ENCODE data around the gene ZDHHC13.

DNA sequence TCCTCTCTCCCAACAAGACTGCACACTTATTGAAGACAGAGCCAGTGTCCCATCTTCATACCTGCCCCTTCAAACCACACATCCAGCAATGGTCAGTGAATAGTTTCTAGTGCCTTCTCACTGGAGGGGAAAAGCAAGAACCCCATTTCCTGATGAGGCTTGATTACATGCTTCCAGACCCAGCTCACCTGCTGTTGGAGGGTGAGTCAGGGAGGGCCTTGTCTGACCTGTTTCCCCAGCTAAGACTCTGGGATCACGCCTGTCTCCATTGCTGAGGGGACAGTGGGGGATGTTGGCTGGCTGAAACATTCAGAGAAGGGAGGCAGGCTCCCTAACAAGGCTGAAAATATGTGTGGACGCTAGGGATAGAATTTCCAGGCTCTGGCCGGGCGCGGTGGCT, 27.5 kb upstream of the ZDHHC13 start:
- TF ChIP-seq, protein P1, sequence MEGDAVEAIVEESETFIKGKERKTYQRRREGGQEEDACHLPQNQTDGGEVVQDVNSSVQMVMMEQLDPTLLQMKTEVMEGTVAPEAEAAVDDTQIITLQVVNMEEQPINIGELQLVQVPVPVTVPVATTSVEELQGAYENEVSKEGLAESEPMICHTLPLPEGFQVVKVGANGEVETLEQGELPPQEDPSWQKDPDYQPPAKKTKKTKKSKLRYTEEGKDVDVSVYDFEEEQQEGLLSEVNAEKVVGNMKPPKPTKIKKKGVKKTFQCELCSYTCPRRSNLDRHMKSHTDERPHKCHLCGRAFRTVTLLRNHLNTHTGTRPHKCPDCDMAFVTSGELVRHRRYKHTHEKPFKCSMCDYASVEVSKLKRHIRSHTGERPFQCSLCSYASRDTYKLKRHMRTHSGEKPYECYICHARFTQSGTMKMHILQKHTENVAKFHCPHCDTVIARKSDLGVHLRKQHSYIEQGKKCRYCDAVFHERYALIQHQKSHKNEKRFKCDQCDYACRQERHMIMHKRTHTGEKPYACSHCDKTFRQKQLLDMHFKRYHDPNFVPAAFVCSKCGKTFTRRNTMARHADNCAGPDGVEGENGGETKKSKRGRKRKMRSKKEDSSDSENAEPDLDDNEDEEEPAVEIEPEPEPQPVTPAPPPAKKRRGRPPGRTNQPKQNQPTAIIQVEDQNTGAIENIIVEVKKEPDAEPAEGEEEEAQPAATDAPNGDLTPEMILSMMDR (IDR thresholded peaks at IDR 0.05): no peak
- no peak for TF ChIP-seq POLR2AphosphoS5 (IDR thresholded peaks at IDR 0.05)
- TF ChIP-seq POLR2A (IDR thresholded peaks at IDR 0.05): no peak
